ENCODE results near the gene B3GNT9.

B3GNT9 gene

DNA sequence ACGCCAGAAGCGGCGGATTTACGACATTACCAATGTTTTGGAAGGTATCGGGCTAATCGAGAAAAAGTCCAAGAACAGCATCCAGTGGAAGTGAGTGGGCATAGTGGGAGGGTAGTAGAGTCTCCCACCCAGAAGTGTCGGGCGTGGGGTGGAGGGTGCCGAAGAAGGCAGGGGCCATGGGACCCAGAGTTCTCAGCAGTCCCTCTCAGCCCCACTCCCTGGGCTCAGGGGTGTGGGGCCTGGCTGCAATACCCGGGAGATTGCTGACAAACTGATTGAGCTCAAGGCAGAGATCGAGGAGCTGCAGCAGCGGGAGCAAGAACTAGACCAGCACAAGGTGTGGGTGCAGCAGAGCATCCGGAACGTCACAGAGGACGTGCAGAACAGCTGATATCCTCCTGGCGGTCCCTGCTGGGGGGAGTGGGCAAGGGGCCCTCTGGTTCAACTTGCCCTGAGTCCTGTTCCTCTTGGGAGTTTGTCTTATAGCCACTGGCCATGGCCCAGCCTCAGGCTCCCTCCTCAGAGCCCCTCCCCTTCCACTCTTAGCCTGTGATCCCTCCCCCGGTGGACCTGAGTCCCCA lies 42.1 kb upstream of the B3GNT9 start:
- no peaks in the 10 kb centered on the region for H3K27me3 ChIP-seq
- TF ChIP-seq, protein P1, sequence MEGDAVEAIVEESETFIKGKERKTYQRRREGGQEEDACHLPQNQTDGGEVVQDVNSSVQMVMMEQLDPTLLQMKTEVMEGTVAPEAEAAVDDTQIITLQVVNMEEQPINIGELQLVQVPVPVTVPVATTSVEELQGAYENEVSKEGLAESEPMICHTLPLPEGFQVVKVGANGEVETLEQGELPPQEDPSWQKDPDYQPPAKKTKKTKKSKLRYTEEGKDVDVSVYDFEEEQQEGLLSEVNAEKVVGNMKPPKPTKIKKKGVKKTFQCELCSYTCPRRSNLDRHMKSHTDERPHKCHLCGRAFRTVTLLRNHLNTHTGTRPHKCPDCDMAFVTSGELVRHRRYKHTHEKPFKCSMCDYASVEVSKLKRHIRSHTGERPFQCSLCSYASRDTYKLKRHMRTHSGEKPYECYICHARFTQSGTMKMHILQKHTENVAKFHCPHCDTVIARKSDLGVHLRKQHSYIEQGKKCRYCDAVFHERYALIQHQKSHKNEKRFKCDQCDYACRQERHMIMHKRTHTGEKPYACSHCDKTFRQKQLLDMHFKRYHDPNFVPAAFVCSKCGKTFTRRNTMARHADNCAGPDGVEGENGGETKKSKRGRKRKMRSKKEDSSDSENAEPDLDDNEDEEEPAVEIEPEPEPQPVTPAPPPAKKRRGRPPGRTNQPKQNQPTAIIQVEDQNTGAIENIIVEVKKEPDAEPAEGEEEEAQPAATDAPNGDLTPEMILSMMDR (IDR thresholded peaks at IDR 0.05), result no peak
- no peak for DNase-seq
- intact Hi-C loops (cut with DNase I; ENCODE audit: low total_unique reads), result no loop called here
- peaks cover 12 to 29% (median 22%) of the 10 kb centered on the region in 4 donors for H3K4me1 ChIP-seq
- H3K9me3 ChIP-seq, result no peaks in the 10 kb centered on the region
- H3K27ac ChIP-seq, result peak overlapping the region; percentile 66 to 75
- H3K36me3 ChIP-seq, result peaks cover 36 to 50% (median 43%) of the 10 kb centered on the region in 3 donors
- H3K4me3 ChIP-seq, result peak overlapping the region; percentile 68 to 87

DNA sequence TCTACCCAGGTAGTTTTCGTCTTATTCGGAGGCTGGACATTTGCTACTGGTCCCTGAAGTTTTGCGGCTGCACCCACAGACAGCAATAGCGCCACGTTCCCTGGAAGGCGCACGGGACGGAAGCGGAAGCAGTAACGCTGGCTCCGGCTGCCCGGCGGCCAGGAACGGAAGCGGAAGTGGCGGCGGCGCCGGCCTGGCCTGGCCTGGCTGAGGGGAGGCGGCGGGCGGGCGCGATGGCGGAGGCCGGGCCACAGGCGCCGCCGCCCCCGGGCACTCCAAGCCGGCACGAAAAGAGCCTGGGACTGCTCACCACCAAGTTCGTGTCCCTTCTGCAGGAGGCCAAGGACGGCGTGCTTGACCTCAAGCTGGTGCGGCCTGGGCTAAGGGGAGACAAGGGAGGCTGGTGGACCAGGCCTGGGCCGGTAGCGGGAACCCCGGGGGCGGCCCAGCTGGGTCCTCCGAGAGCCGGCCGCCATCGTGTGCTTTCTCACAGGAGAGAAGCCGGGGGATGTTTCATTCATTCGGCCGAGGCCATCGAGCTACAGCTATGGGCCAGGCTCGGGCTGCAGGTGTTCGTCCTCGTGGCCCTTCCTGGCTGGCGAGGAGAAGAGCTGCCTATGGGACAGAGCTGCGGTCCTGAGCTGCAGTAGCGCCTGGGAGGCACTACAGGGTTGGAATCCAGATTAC lies 41.3 kb upstream of the B3GNT9 start, which contains the start of gene E2F4:
Gene E2F4, plus strand, starts transcription at position 161 of the 687 bp plus-strand sequence. Its CDS starts 73 bp downstream, at position 234.
- Histone ChIP-seq H3K4me3 (peak within 1 kb of the TSS; percentile 68 to 87), H3K9me3 (no peaks in the 10 kb centered on the region), H3K27ac (peak within 1 kb of the TSS; percentile 66 to 75), H3K36me3 (peaks cover 28 to 42% (median 36%) of the 10 kb centered on the region in 3 donors), H3K27me3 (no peaks in the 10 kb centered on the region), H3K4me1 (peaks cover 12 to 28% (median 22%) of the 10 kb centered on the region in 4 donors)
- TF ChIP-seq, protein P1 (IDR thresholded peaks at IDR 0.05), result no peak
- DNase-seq, result peak; percentile 88 to 94
- intact Hi-C loops (cut with DNase I; ENCODE audit: low total_unique reads), result no loop called here

DNA sequence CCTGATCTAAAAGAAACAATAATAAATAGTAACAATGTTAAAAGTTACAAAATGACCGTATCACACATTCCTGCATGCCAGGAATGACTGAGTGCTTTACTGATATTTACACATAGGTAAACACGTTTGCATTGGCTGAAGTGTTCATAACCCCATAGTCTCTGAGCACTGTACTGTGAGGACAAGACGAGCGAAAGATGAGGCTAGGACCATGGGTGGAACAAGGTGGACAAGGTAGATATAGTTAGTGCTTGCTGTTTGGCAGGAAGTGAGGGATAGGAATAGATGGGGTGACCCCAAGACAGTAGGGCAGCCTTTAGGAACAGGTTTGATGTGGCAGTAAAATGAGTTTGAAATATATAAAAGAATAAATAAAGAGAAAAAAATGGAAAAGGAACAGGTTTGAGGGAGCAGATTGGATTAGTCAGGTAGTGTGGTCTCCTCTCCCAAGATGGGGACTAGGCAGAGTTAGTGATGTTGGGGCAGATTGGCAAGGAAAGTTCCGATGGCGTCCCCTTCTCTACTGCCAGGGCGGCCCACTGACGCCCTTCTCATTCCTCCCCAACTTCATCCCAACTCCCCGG lies 40.7 kb upstream of the B3GNT9 start:
- Histone ChIP-seq H3K36me3 (peaks cover 22 to 36% (median 30%) of the 10 kb centered on the region in 3 donors), H3K27me3 (no peaks in the 10 kb centered on the region), H3K27ac (peak overlapping the region in 1 of 2 donors; percentile 75), H3K4me3 (peak overlapping the region; percentile 68 to 87), H3K9me3 (no peaks in the 10 kb centered on the region), H3K4me1 (peaks cover 12 to 28% (median 22%) of the 10 kb centered on the region in 4 donors)
- intact Hi-C loops (cut with DNase I; ENCODE audit: low total_unique reads), result no loop called here
- TF ChIP-seq, protein P1 (IDR thresholded peaks at IDR 0.05), result no peak
- DNase-seq, result no peak

DNA sequence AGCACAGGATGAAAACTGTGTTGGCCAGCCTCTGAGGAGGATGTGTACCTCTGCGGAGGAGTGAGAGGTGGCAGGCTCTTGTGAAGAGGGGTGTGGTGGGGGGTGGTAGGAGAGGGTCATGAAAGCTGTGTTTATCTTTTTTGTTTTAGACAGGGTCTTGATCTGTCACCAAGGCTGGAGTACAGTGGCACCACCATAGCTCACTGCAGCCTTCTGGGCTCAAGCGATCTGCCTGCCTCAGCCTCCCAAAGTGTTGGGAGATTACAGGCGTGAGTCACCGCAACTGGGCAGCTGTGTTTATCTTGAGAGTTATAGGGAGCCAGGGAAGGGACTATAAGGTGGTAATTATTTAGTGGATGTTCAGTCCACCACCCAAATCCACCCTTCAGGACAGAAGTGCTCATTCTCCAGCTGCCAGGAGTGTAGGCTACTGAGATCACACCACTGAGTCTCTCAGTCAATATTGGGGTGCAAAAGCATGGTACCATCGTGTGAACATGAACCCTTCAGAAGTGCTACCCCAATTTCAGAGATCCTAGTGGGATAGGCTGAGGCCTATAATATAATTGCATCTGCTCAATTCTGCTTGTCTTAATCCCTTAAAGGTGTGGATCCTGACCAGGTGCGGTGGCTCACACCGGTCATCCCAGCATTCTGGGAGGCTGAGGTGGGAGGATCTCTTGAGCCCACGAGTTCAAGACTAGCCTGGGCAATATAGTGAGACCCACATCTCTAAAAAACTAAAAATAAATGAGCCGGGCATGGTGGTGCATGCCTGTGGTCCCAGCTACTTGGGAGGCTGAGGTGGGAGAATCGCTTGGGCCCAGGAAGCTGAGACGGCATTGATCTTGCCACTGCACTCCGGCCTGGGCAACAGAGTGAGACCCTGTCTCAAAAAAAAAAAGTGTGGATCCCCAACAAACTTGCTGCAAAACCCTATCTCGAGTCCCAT lies 39.9 kb upstream of the B3GNT9 start:
- H3K4me1 ChIP-seq, result peaks cover 12 to 32% (median 23%) of the 10 kb centered on the region in 4 donors
- H3K27me3 ChIP-seq, result no peaks in the 10 kb centered on the region
- TF ChIP-seq, protein P1 (IDR thresholded peaks at IDR 0.05), result no peak
- H3K4me3 ChIP-seq, result no peak overlapping the region
- no peak for DNase-seq
- H3K36me3 ChIP-seq, result peaks cover 14 to 28% (median 22%) of the 10 kb centered on the region in 3 donors
- H3K9me3 ChIP-seq, result no peaks in the 10 kb centered on the region
- no peak overlapping the region for H3K27ac ChIP-seq
- intact Hi-C loops (cut with DNase I; ENCODE audit: low total_unique reads), result no loop called here

DNA sequence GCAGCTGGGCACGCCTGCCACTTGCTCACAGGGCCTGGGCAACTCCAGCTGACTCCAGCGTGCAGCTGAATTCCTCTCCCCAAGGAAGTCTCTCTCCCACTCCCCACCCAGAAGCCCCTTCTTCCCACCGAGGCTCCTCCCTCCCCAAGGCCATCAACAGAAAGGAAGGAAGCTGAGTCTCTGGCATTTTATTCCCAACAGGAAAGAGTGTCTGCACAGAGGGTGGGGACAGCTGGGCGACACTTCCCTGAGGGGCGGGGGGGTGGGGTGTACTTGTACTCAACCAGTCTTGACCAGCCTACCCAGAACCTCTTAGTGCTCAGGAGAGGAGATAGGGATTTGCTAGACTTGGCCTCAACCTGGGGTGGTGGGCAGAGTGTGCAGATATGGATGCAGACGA lies 39.2 kb upstream of the B3GNT9 start, which contains the start of gene EXOC3L1:
Gene EXOC3L1, minus strand, starts transcription at position 96 of the 400 bp plus-strand sequence. CDS start 460 bp downstream, outside the sequence.
- no peak for DNase-seq
- TF ChIP-seq, protein P1 (IDR thresholded peaks at IDR 0.05), result no peak
- peaks cover 12 to 39% (median 30%) of the 10 kb centered on the region in 4 donors for H3K4me1 ChIP-seq
- no peak within 1 kb of the TSS for H3K27ac ChIP-seq
- H3K9me3 ChIP-seq, result no peaks in the 10 kb centered on the region
- intact Hi-C loops (cut with DNase I; ENCODE audit: low total_unique reads), result no loop called here
- no peak within 1 kb of the TSS for H3K4me3 ChIP-seq
- no peaks in the 10 kb centered on the region for H3K27me3 ChIP-seq
- H3K36me3 ChIP-seq, result peaks cover 7 to 21% (median 15%) of the 10 kb centered on the region in 3 donors

Measured in tibial artery (tissue), 4 donors.